GM19328 (cell line): Measurements from ENCODE around the gene CLIP2.
"Not testable (repeated sequence)": the region's sequence is repeated elsewhere in the genome, so short reads cannot be mapped to it uniquely, and the experiment has no call there.

Experiments
- ATAC-seq: cut with Tn5 transposase; IDR thresholded peaks from one replicate; pipeline ENCODE4 v1.9.1; 2021; ENCODE audit warnings: mild to moderate bottlenecking, moderate library complexity; ENCODE audit not compliant: unreplicated experiment

Gene CLIP2

GRCh38 chr7:74365322-74366022, 76.3 kb downstream of the CLIP2 start:
- ATAC-seq: no peak

GRCh38 chr7:74371381-74372341, 82.5 kb downstream of the CLIP2 start:
- no peak for ATAC-seq

GRCh38 chr7:74372511-74373111, 83.4 kb downstream of the CLIP2 start:
- no peak for ATAC-seq

GRCh38 chr7:74373536-74373935, 84.3 kb downstream of the CLIP2 start:
- ATAC-seq: no peak

GRCh38 chr7:74375726-74376220, 86.6 kb downstream of the CLIP2 start:
- no peak for ATAC-seq

- no peak for ATAC-seq
Observed at GRCh38 chr7:74376256-74377036, 87.2 kb downstream of the CLIP2 start.

- no peak for ATAC-seq
Observed at GRCh38 chr7:74379938-74380337, 90.7 kb downstream of the CLIP2 start.

- ATAC-seq: no peak
Observed at GRCh38 chr7:74380720-74381119, 91.5 kb downstream of the CLIP2 start.

- not testable (repeated sequence) for ATAC-seq
Observed at GRCh38 chr7:74384086-74384485, 94.9 kb downstream of the CLIP2 start.

- ATAC-seq: not testable (repeated sequence)
Observed at GRCh38 chr7:74384854-74385253, 95.6 kb downstream of the CLIP2 start.

GRCh38 chr7:74387606-74388005, 98.4 kb downstream of the CLIP2 start:
- ATAC-seq: no peak

- no peak for ATAC-seq
Observed at GRCh38 chr7:74388880-74389415, 99.7 kb downstream of the CLIP2 start.

GRCh38 chr7:74393722-74394121, 104.5 kb downstream of the CLIP2 start:
- ATAC-seq: not testable (repeated sequence)

- ATAC-seq: not testable (repeated sequence)
Observed at GRCh38 chr7:74394601-74395000, 105.4 kb downstream of the CLIP2 start.

- no peak for ATAC-seq
Observed at GRCh38 chr7:74395745-74396311, 106.6 kb downstream of the CLIP2 start.

- no peak for ATAC-seq
Observed at GRCh38 chr7:74396993-74397392, 107.8 kb downstream of the CLIP2 start.

- no peak for ATAC-seq
Observed at GRCh38 chr7:74398426-74398825, 109.2 kb downstream of the CLIP2 start.

- ATAC-seq: no peak
Observed at GRCh38 chr7:74399006-74399405, 109.8 kb downstream of the CLIP2 start.

GRCh38 chr7:74400420-74401136, 111.4 kb downstream of the CLIP2 start:
- ATAC-seq: no peak
